Activated CD4-positive, alpha-beta T cell treated with anti-CD3 and anti-CD28 coated beads for 1 hour (primary cell): ENCODE results near the gene DCAKD.

Experiments
- DNase-seq: peaks from one replicate; pipeline ENCODE4 v3.0.0-alpha.2; 2020

Gene DCAKD

DNA sequence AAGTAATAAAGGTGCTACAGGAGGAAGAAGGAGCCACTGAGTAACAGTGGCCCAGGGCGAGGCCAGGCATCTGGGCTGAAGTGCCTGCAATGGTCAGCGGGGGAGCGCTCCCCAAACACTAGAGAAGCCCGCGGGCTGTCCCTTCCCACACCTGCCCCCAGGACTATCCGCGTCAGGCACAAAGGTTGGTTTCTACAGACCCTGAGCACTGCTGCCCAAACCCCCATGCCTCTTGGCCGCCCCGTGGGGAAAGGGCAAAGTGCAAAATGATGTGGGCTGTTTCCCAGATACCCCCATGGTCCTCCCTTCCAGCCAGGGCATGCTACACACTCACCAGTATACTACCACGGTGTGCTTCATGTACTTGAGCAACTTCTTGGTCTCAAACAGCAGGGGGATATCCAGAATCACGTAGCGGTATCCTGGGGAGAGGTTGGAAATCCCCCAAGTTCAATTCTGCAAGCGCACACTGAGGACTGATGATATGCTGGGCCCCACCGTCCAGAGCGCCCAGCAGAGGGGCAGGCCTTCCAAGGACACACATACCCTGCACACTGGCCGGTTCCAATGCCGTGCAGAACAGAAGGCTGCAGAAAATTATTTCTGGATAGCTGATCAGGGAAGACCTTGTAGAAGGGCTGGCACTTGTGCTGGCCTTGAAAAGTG lies 21.5 kb downstream of the DCAKD start:
- no peak for DNase-seq

DNA sequence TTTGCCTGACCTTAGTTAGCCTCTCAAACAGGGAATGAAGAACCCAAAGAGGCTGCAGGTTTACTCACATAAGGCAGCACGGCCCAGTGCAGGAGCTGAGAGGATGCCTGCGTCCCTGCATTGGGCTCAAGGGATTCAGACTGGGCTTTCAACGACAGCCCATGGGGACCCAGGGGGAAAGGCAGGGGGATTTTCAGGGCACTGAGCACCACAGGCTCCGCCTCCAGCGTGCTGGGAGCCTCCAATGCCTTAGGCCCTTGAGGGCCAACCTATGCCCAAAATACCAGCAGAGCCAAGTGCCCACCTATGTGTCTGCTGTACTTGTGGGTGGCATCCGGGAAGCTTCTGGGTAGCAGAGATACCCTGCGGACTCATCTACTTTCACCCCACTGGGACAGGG lies 22.3 kb downstream of the DCAKD start:
- no peak for DNase-seq

GRCh38 chr17:45022655-45023339 lies 28.6 kb downstream of the DCAKD start:
- DNase-seq, result no peak

DNA sequence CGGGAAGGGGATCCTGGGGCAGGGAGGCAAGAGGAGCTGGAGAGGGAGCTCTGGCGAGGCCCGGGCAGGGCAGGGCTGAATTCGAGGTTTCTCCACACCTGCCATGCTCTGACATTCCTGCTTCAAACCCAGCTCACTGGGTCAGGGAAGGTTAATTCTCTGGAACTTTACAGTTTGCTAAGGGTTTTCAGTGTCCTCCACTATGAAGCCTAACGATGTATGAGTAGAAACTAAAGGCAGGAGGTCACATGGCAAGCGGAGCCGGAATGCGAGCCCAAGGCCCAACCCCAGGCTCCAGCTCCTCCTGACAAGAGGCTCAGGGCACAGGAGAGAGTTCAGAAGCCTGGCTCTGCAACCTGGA lies 29.2 kb downstream of the DCAKD start:
- no peak for DNase-seq

DNA sequence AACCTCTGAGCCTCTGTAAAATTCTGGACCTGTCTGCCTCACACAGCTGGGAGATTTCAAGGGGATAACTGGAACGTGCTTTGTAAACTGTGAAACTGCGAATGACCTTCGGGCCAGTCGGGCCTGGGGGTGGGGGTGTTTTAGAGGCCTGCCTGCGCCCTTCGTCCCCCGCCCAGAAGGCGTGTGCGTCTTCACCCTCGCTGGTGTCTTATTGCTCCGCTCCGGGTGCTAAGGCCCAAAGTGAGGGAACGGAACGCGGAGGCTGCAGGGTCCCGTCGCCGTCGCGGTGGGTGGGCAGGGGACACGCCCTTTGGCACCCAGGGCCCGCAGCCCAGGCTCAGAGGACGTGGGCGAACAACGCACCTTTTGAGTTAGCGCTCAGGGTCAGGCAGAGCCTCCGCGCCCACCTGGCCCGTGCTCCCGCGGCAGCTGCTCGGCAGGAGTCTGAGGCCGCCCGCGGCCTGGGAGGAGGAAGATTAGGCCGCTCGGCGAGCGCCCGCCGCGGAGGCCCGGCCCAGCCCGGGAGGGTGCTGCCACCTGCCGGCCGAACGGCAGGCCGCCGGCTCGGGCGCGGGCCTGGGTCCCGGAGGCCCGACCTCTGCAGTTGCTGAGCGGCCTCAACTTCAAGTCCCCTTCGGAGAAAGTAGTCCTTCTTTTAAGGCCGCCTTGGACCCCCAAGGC lies 29.7 kb downstream of the DCAKD start:
- DNase-seq, result peak; percentile 52

DNA sequence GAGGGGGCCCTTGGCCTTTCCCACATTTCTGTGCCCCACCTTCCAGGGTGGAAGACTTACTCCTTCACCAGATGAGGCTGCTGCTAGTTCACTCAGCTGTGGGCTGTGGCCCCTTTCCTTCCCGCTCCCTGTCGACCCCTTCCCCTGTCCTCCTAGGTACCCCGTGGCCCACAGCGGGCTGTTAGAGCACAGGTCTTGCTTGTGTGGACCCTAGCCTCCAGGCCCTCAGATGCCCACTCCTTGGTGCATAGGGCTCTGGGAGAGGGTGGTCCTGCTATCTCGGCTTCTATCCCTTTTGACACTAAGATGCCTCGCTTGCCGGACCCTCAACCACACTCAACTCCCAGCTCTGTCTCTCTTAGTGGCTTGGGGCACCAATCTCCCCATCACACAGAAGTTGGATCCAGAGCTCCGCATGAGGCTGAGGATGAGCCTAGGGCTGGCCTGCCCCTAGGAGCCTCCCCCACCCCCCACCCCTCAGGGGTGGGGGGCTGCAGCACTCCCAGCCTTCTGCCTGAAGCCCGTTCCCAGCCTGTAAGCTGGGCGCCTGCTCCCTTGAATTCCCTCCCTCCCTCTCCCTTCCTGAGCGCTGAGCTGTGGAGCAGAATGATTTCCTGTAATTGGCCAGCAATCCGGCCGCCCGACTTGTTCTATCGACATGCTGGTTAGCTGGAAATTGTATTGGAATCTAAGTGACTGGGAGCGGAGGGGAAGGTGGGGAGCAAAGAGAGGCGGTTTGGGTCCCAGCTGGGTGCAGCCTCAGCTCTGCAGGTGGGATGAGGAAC lies 30.9 kb downstream of the DCAKD start:
- DNase-seq, result no peak

DNA sequence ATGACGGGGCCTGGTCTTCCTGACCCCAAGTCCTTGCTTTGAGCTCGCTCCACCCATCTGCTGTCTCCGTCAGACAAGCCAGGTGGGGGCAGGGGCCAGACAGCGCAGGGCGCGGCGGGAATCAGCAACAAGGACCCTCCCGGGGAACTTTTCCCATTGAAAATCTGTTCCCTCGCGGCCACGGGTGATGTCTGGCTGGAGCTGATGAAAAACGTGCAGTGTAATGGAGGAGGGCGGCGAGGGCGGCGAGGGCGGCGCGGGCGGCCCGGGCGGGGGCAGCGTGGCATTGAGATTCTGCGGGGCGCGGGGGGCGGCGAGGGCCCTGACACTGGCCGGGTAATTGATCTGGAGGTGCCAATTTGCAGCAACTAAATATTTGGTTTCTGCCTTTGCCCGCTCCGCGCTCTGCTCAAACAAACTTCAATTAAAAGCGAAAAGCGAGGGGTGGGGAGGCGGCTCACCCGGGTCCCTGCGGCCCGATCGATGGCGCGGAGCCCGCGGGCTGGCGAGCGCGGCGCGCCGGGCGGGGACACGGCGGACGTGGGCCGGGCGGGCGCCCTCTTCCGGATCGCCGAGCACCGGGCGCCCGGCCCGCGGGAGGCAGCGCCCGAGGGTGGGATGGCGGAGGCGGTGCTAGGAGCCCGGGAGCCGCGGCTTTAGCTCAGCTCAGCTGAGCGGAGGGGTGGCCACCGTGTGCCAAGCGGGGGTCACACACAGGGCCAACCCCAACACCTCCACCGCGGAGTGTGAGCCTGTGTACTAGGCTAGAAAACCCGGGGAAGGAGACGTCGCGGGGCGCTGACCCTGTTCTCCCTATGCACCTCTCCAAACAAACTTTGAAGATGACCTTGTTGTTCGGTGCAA lies 32.4 kb downstream of the DCAKD start:
- peak; percentile 17 for DNase-seq

DNA sequence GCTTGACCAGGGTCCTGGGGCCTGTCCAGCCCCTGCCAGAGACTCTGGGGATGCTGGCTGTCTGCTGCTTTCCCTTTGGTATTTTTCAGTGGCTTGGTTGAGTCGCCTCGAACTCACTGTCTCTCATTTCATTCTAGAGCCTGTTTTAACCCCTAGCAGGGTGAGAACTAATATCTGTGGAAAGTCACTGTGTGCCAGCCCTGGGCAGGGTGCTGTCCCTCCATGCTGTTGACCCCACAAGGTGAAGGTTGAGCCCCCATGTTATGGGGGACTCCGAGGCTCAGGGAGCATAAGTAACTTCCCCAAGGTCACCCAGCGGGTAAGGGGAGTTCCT lies 33.0 kb downstream of the DCAKD start:
- no peak for DNase-seq

- DNase-seq, result no peak
Observed at GRCh38 chr17:45016823-45017222, 34.6 kb downstream of the DCAKD start.

- no peak for DNase-seq
Observed at GRCh38 chr17:45016237-45016636, 35.2 kb downstream of the DCAKD start.

DNA sequence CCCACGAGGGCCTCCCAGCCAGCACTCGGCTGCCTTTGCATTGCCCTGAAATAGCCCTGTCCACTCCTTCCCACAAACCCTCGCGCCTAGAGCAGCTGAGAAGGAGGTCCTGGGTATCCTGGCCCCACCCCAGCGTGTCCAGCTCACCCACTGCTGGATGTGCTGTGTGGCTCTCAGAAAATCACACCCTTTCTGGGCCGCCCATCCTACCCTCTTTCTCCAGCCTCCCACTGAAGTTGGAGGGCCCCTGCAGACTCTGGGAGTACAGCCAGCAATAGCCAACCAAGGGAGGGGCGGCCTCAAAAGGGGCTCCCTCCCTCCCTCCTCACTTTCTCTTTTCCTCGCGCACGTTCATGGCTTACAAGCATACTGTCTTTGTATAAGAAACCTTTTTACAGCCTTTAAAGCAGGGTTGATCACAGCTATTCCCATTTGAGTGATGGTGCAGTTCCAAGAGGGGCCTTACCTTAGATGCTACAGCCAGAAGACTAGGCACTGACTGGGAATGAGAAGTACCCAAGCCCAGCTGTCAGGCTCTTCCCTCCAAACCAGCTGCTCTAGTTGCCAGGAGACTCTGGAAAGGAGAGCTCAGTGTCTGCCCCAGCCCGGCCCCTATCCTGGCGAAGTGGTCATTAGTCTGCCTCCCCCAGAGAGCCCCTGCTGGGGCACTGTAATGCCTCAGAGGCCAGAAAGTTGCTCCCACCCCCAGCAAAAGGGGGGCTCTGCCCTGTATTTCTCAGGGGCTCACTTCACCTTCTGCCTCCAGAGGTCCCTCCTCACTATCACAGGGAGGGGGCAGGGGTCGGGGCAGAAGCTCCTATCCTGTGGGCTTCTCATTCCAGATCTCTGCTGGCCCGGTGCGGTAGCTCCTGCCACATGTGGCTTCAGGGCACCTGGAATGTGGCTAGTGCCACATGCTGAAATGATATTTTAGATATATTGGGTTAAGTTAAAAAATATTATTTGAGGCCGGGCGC lies 38.1 kb downstream of the DCAKD start:
- DNase-seq, result no peak

- no peak for DNase-seq
Observed at GRCh38 chr17:45011767-45012166, 39.7 kb downstream of the DCAKD start.

- DNase-seq, result no peak
Observed at GRCh38 chr17:45009676-45010467, 41.6 kb downstream of the DCAKD start.

DNA sequence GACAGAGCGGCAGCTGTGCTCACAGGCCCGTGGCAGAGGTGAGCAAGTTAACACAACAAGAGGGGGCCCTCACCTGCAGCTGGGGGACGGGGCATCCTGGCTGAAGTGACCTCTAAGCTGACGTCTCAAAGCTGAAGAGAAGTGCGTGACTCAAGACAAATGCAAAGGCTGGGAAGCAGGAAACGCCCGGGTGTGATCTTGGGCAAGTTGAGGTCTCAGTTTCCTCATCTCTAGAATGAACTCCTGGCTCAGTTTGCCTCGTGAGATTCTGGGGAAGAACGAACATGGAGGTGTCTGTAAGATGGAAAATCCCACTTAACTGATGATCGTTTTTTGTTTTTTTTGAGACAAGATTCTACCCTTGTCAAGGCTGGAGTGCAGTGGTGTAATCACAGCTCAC lies 43.2 kb downstream of the DCAKD start:
- DNase-seq, result no peak

DNA sequence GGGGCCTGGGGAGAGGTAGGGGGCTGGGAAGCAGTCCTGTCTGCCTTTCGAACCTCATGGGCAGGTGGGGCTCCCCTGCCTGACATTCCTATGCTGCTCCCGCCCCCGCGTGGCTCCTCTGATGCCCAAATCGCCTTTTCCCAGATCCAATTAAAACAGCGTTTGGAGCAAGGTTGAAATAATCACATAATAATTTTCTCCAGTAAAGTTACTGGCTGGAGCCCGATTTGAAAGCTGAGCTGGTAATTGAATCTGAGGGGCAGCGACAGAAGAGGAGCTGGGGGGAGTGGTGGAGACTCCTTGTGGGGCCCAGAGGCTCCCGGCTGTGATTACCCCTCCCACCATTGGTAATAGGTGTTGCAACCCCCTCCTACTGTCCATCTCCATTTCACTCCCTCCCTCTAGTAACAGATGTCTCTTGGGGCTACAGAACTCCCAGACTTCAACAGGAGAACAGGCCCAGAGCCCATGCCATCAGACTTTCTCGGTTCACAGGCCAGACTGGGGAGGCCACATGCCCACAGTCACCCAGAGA lies 44.4 kb downstream of the DCAKD start:
- no peak for DNase-seq

GRCh38 chr17:45005700-45006099 lies 45.7 kb downstream of the DCAKD start:
- DNase-seq, result no peak

GRCh38 chr17:45004388-45004787 lies 47.0 kb downstream of the DCAKD start:
- no peak for DNase-seq

DNA sequence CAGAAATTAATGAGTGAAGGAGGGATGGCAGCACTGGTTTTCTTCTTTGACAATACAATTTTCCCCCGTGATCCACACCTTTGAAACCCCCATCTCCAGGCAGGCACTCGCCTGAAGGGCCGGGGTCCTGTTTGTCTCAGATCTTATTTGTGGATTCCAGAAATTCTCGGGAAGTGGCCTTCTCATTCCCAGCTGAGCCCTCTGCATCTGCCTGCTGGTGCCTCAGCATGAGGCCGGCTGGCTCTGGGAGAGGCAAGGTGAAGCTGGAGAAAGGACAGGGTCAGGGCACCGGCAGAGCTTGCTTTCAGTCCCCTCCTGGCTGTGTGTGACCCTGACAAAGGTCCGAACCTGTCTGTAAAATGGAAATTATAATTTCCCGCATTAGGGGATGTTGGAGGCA lies 47.6 kb downstream of the DCAKD start:
- DNase-seq, result no peak

DNA sequence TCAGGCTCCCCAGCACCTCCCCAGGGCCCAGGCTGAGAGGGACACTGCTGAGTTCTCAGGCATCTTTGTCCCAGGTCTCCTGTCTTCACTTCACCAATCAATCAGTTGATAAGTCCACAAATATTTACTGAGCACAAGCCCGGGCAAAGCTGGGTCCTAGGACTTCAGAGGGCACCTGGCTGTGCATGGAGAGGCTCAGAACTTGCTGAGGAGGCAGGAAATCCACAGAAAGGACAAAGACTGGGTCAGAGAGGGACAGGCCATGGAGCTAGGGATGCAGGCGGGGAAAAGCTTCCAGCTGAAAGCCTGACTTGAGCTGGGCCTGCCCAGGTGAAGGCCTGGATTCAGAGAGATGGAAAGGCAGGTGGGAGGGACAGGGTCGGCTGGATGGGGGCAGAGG lies 50.1 kb downstream of the DCAKD start:
- no peak for DNase-seq

DNA sequence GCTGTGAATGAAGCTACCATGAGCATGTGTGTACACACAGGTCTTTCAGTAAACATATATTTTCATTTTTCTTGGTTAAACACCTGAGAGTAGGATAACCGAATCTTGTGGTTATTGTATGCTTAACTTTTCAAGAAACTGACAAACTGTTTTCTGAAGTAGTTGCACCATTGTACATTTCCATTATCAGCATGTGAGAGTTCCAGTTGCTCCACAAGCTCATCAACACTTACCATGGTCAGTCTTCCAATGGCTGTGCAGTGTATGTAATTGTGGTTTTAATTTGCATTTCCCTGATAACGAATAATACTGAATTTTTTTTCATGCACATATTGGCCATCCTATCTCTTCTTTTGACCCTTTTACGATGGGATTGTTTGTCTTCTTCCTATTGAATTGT lies 52.0 kb downstream of the DCAKD start:
- no peak for DNase-seq
